ENCODE data around the gene SOX11. TPM values are rescaled to one million over a fixed set of nuclear protein-coding genes. Genes with fewer than 3 reads are reported as not detected.

Gene SOX11
- total RNA-seq, 1 experiment from 2014 or later, result not detected

DNA sequence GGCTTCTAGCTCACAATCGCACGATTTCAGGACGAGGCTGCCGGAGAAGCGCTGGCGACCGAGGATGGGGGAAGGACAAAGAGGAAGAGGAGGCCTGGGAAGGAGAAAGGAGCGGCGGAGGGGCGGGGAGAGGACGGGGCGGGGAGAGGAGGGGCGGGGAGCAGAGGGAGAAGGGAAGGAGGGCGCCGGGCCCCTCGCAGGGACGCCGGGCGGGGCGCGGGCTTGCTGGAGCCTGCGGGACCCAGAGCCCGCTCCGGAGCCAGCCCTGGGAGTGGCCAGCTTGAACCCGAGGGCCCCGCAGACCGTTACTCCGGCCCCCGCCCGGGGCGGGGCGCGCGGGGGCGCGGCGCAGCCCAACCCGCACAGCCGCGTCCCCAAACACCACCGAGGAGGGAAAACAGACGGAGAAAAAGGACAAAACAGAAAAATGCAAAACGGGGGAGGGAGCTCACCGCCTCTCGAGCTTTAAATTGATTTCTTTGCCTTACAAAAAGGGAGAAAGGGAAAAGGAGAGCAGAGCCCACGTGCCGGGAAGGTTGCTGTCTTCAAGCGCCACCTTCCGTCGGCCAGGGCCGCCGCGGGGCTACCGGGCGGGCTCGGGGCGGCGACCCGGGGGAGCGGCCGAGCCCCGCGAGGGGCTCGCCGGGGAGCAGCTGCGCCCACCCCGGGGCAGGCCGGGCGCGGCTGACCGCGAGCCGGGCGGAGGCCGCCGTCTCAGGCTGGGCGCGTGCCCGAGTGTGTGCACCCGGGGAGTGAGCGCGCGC is 781 bp upstream of the SOX11 start:
- no peaks in the 10 kb centered on the region for H3K36me3 Mint-ChIP-seq (ENCODE audit: insufficient read depth, unreplicated experiment)
- no peaks in the 10 kb centered on the region for H3K9me3 Mint-ChIP-seq (ENCODE audit: unreplicated experiment)
- DNase-seq (ENCODE audit: unreplicated experiment), result no peak
- H3K4me1 Mint-ChIP-seq (ENCODE audit: insufficient read depth, unreplicated experiment), result no peaks in the 10 kb centered on the region
- TF ChIP-seq, protein P1, sequence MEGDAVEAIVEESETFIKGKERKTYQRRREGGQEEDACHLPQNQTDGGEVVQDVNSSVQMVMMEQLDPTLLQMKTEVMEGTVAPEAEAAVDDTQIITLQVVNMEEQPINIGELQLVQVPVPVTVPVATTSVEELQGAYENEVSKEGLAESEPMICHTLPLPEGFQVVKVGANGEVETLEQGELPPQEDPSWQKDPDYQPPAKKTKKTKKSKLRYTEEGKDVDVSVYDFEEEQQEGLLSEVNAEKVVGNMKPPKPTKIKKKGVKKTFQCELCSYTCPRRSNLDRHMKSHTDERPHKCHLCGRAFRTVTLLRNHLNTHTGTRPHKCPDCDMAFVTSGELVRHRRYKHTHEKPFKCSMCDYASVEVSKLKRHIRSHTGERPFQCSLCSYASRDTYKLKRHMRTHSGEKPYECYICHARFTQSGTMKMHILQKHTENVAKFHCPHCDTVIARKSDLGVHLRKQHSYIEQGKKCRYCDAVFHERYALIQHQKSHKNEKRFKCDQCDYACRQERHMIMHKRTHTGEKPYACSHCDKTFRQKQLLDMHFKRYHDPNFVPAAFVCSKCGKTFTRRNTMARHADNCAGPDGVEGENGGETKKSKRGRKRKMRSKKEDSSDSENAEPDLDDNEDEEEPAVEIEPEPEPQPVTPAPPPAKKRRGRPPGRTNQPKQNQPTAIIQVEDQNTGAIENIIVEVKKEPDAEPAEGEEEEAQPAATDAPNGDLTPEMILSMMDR (IDR thresholded peaks at IDR 0.05; ENCODE audit: unreplicated experiment), result no peak
- intact Hi-C loops (cut with micrococcal nuclease), result no loop called here
- POLR2A ChIA-PET, result no interaction called here
- no TSS peak for BruUV-seq (replicated peaks)
- CTCF ChIA-PET, result no interaction called here
- H3K27me3 Mint-ChIP-seq (ENCODE audit: insufficient read depth, unreplicated experiment), result no peaks in the 10 kb centered on the region
- no peak overlapping the region for H3K27ac Mint-ChIP-seq (ENCODE audit: low read depth, unreplicated experiment)
- no peak overlapping the region for H3K4me3 Mint-ChIP-seq (ENCODE audit: unreplicated experiment)

GRCh38 chr2:5692561-5693286 is 540 bp downstream of the SOX11 start:
- DNase-seq (ENCODE audit: unreplicated experiment), result no peak
- no peak overlapping the region for H3K27ac Mint-ChIP-seq (ENCODE audit: low read depth, unreplicated experiment)
- no peak overlapping the region for H3K4me3 Mint-ChIP-seq (ENCODE audit: unreplicated experiment)
- no peaks in the 10 kb centered on the region for H3K27me3 Mint-ChIP-seq (ENCODE audit: insufficient read depth, unreplicated experiment)
- no peaks in the 10 kb centered on the region for H3K9me3 Mint-ChIP-seq (ENCODE audit: unreplicated experiment)
- ChIA-PET CTCF (no interaction called here), POLR2A (no interaction called here)
- TF ChIP-seq, protein P1 (IDR thresholded peaks at IDR 0.05; ENCODE audit: unreplicated experiment), result no peak
- H3K4me1 Mint-ChIP-seq (ENCODE audit: insufficient read depth, unreplicated experiment), result no peaks in the 10 kb centered on the region
- no TSS peak for BruUV-seq (replicated peaks)
- H3K36me3 Mint-ChIP-seq (ENCODE audit: insufficient read depth, unreplicated experiment), result no peaks in the 10 kb centered on the region
- intact Hi-C loops (cut with micrococcal nuclease), result no loop called here

- TF ChIP-seq, protein P1 (IDR thresholded peaks at IDR 0.05; ENCODE audit: unreplicated experiment), result no peak
- no peaks in the 10 kb centered on the region for H3K36me3 Mint-ChIP-seq (ENCODE audit: insufficient read depth, unreplicated experiment)
- H3K27me3 Mint-ChIP-seq (ENCODE audit: insufficient read depth, unreplicated experiment), result no peaks in the 10 kb centered on the region
- intact Hi-C loops (cut with micrococcal nuclease), result no loop called here
- DNase-seq (ENCODE audit: unreplicated experiment), result no peak
- ChIA-PET CTCF (no interaction called here), POLR2A (no interaction called here)
- H3K27ac Mint-ChIP-seq (ENCODE audit: low read depth, unreplicated experiment), result no peak overlapping the region
- H3K4me1 Mint-ChIP-seq (ENCODE audit: insufficient read depth, unreplicated experiment), result no peaks in the 10 kb centered on the region
- H3K4me3 Mint-ChIP-seq (ENCODE audit: unreplicated experiment), result no peak overlapping the region
- no TSS peak for BruUV-seq (replicated peaks)
- H3K9me3 Mint-ChIP-seq (ENCODE audit: unreplicated experiment), result no peaks in the 10 kb centered on the region
Observed at GRCh38 chr2:5693287-5694201, 1.4 kb downstream of the SOX11 start.

- intact Hi-C loops (cut with micrococcal nuclease), result no loop called here
- TF ChIP-seq, protein P1 (IDR thresholded peaks at IDR 0.05; ENCODE audit: unreplicated experiment), result no peak
- Mint-ChIP-seq H3K27me3 (ENCODE audit: insufficient read depth, unreplicated experiment) (no peaks in the 10 kb centered on the region), H3K4me3 (ENCODE audit: unreplicated experiment) (no peak overlapping the region), H3K36me3 (ENCODE audit: insufficient read depth, unreplicated experiment) (no peaks in the 10 kb centered on the region), H3K9me3 (ENCODE audit: unreplicated experiment) (no peaks in the 10 kb centered on the region), H3K4me1 (ENCODE audit: insufficient read depth, unreplicated experiment) (no peaks in the 10 kb centered on the region), H3K27ac (ENCODE audit: low read depth, unreplicated experiment) (no peak overlapping the region)
- CTCF ChIA-PET, result no interaction called here
- POLR2A ChIA-PET, result no interaction called here
- no peak for DNase-seq (ENCODE audit: unreplicated experiment)
- no TSS peak for BruUV-seq (replicated peaks)
Observed at GRCh38 chr2:5694306-5694705, 2.1 kb downstream of the SOX11 start.

Measured in MCF 10A (cell line).